Esophagus squamous epithelium (tissue), 5 donors: ENCODE measurements around the gene SLC12A4. TPM values are rescaled to one million over a fixed set of nuclear protein-coding genes. Genes with fewer than 3 reads are reported as not detected.
A peak's percentile ranks its signal among the peaks of the same experiment; 100 is the strongest.

Experiments used
- DNase-seq: peaks from one replicate; lab custom pipeline; 2025; lab: John Stamatoyannopoulos, UW
- H3K27ac ChIP-seq, 4 donors: fragments of 200-600 bp; sonication (generic); one replicate each; pipeline ENCODE4 v1.5.1; 2016 to 2019; ENCODE audit warnings: mild to moderate bottlenecking in 1 of 4
- H3K27me3 ChIP-seq, 4 donors: fragments of 200-600 bp; sonication (generic); 1 replicate in 3 of 4; 2 replicates in 1 of 4; pipeline versions ENCODE4 v1.5.1 to v1.6.0; 2017 to 2021; ENCODE audit warnings: antibody characterized with exemption in 1 of 4
- H3K36me3 ChIP-seq, 3 donors: fragments of 200-600 bp; sonication (generic); one replicate each; pipeline ENCODE4 v1.5.1; 2016 to 2019
- H3K4me1 ChIP-seq, 3 donors: fragments of 200-600 bp; sonication (generic); one replicate each; pipeline ENCODE4 v1.5.1; 2017 to 2019
- H3K4me3 ChIP-seq, 4 donors: fragments of 200-600 bp; sonication (generic); 1 replicate in 3 of 4; 2 replicates in 1 of 4; pipeline ENCODE4 v1.5.1; 2016 to 2019; ENCODE audit warnings: mild to moderate bottlenecking in 2 of 4, moderate library complexity in 1 of 4
- H3K9me3 ChIP-seq, 3 donors: fragments of 200-600 bp; sonication (generic); one replicate each; pipeline ENCODE4 v1.5.1; 2016 to 2019
- CTCF ChIP-seq, 6 experiments: fragments of 450-650 bp in 4 of 6; fragments of 200-600 bp in 2 of 6; sonication (generic) in 2 of 6; IDR thresholded peaks; one replicate each; pipeline ENCODE4 v1.5.1; 2016 to 2019; ENCODE audit warnings: antibody characterized with exemption in 6 of 6, mild to moderate bottlenecking in 4 of 6, moderate library complexity in 4 of 6
- POLR2A ChIP-seq, 4 donors: fragments of 450-650 bp; IDR thresholded peaks; one replicate each; pipeline ENCODE4 v1.6.1; 2017; ENCODE audit warnings: antibody characterized with exemption in 4 of 4, mild to moderate bottlenecking in 4 of 4, moderate library complexity in 3 of 4
- WGBS, 2 donors: methylation state at CpG; one replicate each; pipeline ENCODE4 v1.1.5; 2018; 5-methylcytosine and 5-hydroxymethylcytosine counted together
- intact Hi-C: fragments of 100-400 bp; cut with DNase I; formaldehyde crosslinking; loops from one replicate; pipeline ENCODE4 v1.15.0; 2022
- total RNA-seq, 4 donors: library from RNA; depleted of rRNA; stranded (reverse); fragments of >200 nt; gene quantifications; one replicate each; pipeline ENCODE4 v1.1.0, GENCODE V29; 2016
- donor health status: DM: yes; HTN: yes; CAD: no.

SLC12A4 gene
- total RNA-seq, 4 donors from 2014 or later, result 7.4 to 29.8 (median 18.2) TPM

- TF ChIP-seq POLR2A (IDR thresholded peaks at IDR 0.05), result no peak
Observed at GRCh38 chr16:67963662-67964321, 4.6 kb downstream of the SLC12A4 start.

DNA sequence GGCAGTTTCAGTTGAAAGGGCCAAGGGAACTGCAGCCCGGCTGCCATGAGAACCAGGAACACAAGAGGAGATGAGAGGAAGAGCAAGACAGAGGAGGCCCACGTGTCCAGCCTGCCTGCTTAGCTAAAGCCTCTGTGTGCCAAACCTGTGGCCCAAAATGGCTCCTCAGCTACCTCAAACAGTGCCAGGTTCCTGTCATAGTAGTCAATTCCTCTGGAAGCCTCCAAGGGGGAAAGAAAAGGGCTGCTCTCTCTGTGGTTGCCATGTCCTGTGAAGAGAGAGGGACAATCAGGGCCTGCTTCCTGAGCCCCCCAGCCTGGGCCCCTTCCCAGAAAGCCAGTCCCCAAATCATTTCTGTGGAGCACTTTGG lies 5.2 kb downstream of the SLC12A4 start:
- WGBS, 2 donors, result 61 to 74% methylated on average over 2 of the region's 2 CpGs
- Histone ChIP-seq H3K9me3 (no peaks in the 10 kb centered on the region), H3K4me3 (no peak overlapping the region), H3K27ac (peak overlapping the region; percentile 7 to 72 (median 46)), H3K36me3 (peaks cover 6 to 53% (median 9%) of the 10 kb centered on the region in 3 donors), H3K27me3 (no peaks in the 10 kb centered on the region), H3K4me1 (peaks cover 30 to 100% (median 68%) of the 10 kb centered on the region in 3 donors)
- no peak for DNase-seq
- no peak for TF ChIP-seq CTCF (IDR thresholded peaks at IDR 0.05)
- no peak for TF ChIP-seq POLR2A (IDR thresholded peaks at IDR 0.05)
- intact Hi-C loops, result no loop called here

More at GRCh38 chr16:67963662-67964321, 4.6 kb downstream of the SLC12A4 start:
- Histone ChIP-seq H3K27me3 (no peaks in the 10 kb centered on the region), H3K36me3 (peaks cover 6 to 48% (median 9%) of the 10 kb centered on the region in 3 donors), H3K4me1 (peaks cover 30 to 100% (median 68%) of the 10 kb centered on the region in 3 donors), H3K9me3 (no peaks in the 10 kb centered on the region), H3K27ac (peak overlapping the region; percentile 7 to 72 (median 46)), H3K4me3 (peak overlapping the region in 1 of 4 donors; percentile 24)
- DNase-seq, result no peak
- intact Hi-C loops, result no loop called here
- 61 to 86% methylated on average over 12 of the region's 32 CpGs for WGBS, 2 donors

DNA sequence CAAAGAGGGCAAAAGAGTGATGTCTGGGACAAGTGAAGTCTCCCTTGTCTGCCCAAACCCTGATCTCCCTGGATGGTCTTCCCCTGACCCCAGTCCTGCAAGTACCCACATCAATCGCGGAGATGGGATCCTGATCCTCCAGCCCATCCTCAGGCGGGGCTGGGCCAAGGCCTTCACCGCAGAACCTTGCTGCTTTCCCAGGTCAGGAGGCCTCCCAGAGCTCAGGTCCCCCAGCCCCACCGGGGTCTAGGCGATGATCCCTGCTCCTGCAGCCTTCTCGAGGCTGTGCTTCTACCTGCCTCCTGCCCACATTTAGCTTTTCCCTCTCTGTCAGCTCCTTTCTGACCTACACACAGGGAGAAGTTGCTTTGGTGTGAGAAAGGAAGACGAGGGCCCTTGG lies 6.3 kb downstream of the SLC12A4 start:
- Histone ChIP-seq H3K36me3 (peaks cover 6 to 65% (median 9%) of the 10 kb centered on the region in 3 donors), H3K27me3 (no peaks in the 10 kb centered on the region), H3K9me3 (no peaks in the 10 kb centered on the region), H3K27ac (peak overlapping the region in 3 of 4 donors; percentile 21 to 72 (median 60)), H3K4me3 (no peak overlapping the region), H3K4me1 (peaks cover 24 to 90% (median 65%) of the 10 kb centered on the region in 3 donors)
- 59 to 90% methylated on average over 4 to 5 of the region's 8 CpGs for WGBS, 2 donors
- TF ChIP-seq POLR2A (IDR thresholded peaks at IDR 0.05) (no peak), CTCF (IDR thresholded peaks at IDR 0.05) (no peak)
- intact Hi-C loops, result no loop called here
- DNase-seq, result no peak

DNA sequence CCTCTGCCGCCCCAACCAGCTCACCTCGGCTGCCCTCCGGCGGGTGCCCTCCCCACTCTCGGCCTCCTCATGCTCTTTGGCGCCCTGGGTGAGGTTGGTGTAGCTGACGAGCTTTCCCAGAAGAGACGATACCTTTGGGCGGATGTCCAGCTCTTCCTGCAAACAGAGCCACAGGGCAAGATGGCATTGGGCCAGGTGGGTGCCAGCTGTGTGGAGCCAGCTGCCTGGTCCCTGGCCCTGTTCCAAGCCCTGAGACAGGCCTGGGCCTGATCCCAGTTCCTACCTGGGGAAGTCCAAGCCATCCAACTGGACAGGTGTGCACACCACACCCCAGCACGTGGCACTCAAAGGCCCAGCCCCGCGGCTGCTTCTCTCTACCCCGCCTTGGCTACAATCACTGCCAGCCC lies 6.9 kb downstream of the SLC12A4 start:
- no peak overlapping the region for H3K4me3 ChIP-seq
- DNase-seq, result no peak
- WGBS, 2 donors, result 32 to 44% methylated on average over 5 to 10 of the region's 13 CpGs
- intact Hi-C loops, result no loop called here
- no peaks in the 10 kb centered on the region for H3K27me3 ChIP-seq
- H3K36me3 ChIP-seq, result peaks cover 6 to 68% (median 9%) of the 10 kb centered on the region in 3 donors
- peaks cover 18 to 84% (median 59%) of the 10 kb centered on the region in 3 donors for H3K4me1 ChIP-seq
- TF ChIP-seq CTCF (IDR thresholded peaks at IDR 0.05) (no peak), POLR2A (IDR thresholded peaks at IDR 0.05) (no peak)
- no peaks in the 10 kb centered on the region for H3K9me3 ChIP-seq
- peak overlapping the region; percentile 21 to 72 (median 46) for H3K27ac ChIP-seq

DNA sequence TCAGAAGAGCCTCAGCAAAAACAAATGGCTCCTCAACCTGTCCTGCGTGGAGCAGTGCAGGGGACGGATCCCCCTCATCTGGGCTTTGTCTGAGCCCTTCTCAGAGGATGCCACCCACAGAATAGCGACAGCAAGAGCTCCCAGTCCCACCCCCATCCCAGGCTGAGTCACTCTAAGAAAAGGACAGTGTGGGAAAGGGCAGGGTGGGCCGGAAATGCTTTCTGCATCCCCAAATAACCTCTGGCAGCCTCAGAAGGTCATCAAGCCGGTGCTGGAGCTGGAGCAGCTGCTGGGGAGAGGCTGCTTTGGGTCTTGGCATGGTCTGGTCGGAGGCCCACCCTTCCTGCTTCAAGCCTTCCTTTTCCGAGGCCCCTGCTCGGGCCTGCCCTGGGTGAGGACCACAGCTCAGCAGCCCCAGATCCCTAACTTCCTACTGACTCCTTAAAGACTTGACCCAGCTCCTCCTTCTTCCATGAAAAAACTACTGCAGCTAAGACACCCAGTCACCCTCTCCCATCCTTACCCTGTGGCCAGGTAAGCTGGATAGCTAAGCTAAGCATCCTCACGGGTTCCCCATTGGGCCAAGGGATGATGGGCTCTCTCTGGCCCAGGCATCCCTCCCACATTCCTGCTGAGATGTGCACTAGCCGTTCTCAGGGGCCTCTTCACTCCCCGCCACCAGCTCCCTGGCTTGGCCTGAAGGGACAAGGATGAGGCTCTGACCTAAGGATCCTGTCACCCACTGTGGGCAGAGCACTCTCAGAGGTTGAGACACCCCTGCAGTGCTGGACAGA lies 8.7 kb downstream of the SLC12A4 start:
- WGBS, 2 donors, result 38 to 74% methylated on average over 5 to 9 of the region's 11 CpGs
- Histone ChIP-seq H3K27me3 (no peaks in the 10 kb centered on the region), H3K27ac (peak overlapping the region; percentile 44 to 72 (median 54)), H3K4me3 (no peak overlapping the region), H3K9me3 (no peaks in the 10 kb centered on the region), H3K4me1 (peaks cover 14 to 66% (median 51%) of the 10 kb centered on the region in 3 donors), H3K36me3 (peaks cover 6 to 85% (median 13%) of the 10 kb centered on the region in 3 donors)
- DNase-seq, result no peak
- intact Hi-C loops, result no loop called here
- TF ChIP-seq CTCF (IDR thresholded peaks at IDR 0.05) (no peak), POLR2A (IDR thresholded peaks at IDR 0.05) (no peak)
